GM12865 (cell line): ENCODE data around the gene XRCC1.
"Not testable (repeated sequence)": the region's sequence is repeated elsewhere in the genome, so short reads cannot be mapped to it uniquely, and the experiment has no call there.

ENCODE experiments used
- DNase-seq: peaks from one replicate; pipeline ENCODE4 v3.0.0; 2010; ENCODE audit warnings: low read depth
- H3K4me3 ChIP-seq: 2 replicates; pipeline ENCODE4 v1.5.1; 2011; ENCODE audit warnings: mild to moderate bottlenecking, low read depth, low read length, control low read depth
- TF ChIP-seq, protein P1 (sequence below): IDR thresholded peaks from 2 replicates; pipeline ENCODE4 v1.5.1; 2011; ENCODE audit warnings: low read length, control low read depth, low read depth, inconsistent platforms; ENCODE audit not compliant: insufficient read depth; ENCODE audit errors: missing control alignments

The XRCC1 gene

DNA sequence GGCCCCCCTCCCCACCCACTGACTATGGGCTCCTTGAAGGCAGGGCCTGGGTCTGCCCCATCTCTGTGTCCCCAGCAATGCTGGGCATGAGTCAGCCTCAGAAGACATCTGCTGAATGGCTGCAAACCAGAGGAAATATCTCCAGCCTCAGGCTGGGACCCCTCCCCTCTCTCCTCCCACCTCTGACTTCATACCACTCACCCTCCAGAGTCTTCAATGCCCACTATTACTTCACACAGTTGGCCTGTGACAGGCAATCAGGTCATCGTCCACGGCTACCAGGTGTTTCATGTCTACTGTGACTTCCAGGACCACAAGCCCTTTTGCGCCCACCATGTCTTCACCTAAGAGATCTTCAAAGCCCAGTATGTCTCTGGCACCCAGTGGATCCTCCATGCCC is 36.5 kb upstream of the XRCC1 start, which contains the start of gene SRRM5:
Gene SRRM5, plus strand, starts transcription at position 301 of the 400 bp plus-strand sequence. Its CDS starts 34 bp downstream, at position 335.
- H3K4me3 ChIP-seq: no peak within 1 kb of the TSS
- TF ChIP-seq, protein P1, sequence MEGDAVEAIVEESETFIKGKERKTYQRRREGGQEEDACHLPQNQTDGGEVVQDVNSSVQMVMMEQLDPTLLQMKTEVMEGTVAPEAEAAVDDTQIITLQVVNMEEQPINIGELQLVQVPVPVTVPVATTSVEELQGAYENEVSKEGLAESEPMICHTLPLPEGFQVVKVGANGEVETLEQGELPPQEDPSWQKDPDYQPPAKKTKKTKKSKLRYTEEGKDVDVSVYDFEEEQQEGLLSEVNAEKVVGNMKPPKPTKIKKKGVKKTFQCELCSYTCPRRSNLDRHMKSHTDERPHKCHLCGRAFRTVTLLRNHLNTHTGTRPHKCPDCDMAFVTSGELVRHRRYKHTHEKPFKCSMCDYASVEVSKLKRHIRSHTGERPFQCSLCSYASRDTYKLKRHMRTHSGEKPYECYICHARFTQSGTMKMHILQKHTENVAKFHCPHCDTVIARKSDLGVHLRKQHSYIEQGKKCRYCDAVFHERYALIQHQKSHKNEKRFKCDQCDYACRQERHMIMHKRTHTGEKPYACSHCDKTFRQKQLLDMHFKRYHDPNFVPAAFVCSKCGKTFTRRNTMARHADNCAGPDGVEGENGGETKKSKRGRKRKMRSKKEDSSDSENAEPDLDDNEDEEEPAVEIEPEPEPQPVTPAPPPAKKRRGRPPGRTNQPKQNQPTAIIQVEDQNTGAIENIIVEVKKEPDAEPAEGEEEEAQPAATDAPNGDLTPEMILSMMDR: no peak
- DNase-seq: no peak

DNA sequence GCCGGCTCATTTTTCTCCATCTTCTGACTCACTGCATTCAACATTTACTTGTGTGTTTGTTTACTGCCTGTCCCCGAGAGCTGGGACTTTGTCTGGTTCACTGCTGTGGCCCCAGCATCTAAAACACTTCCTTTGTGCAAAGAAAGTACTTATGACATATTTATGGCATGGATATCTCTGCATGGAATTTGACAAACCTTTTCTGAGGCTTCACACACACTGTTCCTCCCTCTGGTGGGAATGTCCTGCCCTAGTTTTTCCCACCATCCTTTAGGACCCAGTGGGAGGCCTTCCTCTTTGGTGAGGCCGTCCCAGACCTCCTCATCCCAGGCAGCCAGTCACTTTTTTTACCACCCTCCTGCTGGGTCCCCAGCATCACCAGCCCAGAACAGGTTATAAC is 35.2 kb upstream of the XRCC1 start:
- TF ChIP-seq, protein P1: no peak
- no peak for DNase-seq
- H3K4me3 ChIP-seq: no peak overlapping the region

DNA sequence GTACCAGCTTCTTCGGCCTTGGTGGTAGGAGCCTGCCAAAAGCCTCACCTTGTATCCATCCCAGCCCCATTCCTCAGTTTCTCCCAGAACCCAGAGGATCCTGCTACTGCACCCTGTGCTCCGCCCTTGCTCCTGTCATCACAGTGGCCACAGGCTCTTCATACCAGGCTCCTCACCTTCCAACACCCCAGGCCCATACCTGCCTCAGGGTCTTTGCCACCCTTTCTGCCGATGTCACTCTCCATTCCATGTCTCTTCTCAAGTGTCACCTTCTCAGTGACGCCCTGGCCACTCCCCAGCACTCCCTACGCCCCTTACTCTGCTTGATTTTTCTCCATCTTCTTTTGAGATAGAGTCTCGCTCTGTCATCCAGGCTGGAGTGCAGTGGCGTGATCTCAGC is 34.5 kb upstream of the XRCC1 start:
- TF ChIP-seq, protein P1: no peak
- H3K4me3 ChIP-seq: no peak overlapping the region
- no peak for DNase-seq

DNA sequence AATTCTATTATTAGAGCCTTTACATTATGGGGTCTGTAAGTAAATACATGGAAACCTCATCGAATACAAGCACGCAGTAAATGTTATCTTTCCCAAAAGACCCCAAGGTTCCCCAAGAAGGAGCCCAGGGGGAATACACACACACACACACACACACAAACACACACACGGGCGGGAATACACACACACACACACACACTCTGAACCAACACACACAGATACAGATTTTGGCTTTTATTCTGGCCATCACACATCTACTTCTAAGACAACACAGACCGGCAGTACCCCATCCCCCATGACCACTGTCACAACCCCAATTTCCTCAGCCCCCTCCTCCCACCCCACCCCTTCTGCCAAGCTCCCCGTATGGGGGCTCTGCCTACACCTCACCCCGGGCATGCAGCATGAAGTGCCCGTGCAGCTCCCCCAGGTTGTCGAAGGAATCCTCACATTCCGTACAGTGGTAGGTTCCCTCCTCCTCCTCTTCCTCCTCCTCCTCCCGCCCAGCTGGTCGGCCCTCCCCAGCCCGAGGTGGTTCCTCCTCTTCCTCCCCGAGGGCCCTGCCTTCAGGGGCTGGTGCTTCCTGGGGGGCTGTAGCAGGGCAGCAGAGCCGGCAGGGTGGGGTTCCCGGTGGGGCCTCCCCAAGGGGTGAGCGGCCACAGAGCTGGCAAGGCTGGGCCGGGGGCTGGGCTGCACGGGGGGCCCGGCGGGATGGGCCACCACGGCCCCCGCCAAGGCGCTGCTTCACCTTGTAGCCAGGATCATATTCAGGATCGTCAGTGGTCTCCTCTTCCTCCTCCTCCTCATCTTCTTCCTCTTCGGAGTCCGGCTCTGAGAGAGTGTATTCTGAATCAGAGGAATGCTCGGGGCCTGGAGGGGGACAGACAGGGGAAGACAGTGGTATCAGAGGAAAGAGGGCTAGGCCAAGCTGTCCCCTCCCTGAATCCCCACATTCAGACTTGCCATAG is 32.2 kb upstream of the XRCC1 start:
- H3K4me3 ChIP-seq: no peak overlapping the region
- DNase-seq: no peak
- TF ChIP-seq, protein P1: no peak

DNA sequence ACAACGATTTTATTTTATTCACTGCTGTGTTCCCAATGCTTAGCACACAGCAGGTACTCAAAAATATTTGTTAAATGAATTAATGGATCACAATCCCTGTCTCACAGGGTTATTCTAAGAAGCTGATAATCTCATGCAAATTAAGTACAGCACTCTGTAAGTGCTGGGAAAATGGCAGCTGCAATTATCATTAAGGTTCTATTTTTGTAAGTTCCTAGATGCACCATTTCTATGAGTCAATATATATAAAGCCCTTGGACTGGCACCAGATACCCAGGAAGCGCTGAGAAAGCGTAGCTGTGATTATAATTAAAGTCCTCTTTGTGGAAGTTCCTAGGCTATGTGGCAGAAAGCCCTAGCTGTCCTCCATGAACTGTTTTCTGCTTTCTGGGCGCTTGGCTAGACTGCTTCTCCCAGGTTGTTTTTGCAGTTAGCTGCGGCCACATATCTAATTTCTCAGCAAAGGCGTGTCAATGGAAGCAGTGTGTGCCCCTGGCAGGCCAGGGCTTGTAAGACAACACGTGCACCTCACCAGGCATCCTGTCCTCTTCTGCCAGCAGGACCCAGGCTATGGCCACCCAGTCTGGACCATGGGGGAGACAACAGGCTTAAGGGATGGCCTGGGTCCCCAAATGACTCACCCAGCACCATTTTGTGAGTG is 31.4 kb upstream of the XRCC1 start:
- DNase-seq: no peak
- TF ChIP-seq, protein P1: no peak
- no peak overlapping the region for H3K4me3 ChIP-seq

DNA sequence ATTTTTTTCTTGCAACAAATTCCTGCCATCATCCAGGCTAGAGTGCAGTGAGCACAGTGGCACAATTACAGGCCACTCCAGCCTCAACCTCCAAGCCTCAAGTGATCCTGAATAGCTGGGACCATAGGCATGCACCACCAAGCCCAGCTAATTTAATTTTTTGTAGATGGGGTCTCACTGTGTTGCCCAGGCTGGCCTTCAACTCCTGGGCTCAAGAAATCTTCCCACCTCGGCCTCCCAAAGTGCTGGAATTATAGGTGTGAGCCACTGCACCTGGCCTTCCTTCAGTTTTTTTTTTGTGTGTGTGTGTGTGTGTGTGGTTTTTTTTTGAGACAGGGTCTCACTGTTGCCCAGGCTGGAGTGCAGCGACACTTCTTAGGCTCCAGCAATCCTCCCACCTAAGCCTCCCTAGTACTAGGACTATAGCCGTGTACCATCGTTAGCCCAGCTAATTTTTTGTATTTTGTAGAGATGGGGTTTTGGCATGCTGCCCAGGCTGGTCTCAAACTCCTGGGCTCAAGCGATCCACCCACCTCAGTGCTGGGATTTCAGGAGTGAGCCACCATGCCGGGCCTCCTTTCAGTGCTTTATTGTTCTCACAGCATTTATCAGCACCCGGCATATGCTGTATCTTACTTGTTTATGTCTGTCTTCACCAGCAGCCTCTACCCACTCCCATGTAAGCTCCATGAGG is 30.7 kb upstream of the XRCC1 start:
- TF ChIP-seq, protein P1: no peak
- H3K4me3 ChIP-seq: no peak overlapping the region
- no peak for DNase-seq

DNA sequence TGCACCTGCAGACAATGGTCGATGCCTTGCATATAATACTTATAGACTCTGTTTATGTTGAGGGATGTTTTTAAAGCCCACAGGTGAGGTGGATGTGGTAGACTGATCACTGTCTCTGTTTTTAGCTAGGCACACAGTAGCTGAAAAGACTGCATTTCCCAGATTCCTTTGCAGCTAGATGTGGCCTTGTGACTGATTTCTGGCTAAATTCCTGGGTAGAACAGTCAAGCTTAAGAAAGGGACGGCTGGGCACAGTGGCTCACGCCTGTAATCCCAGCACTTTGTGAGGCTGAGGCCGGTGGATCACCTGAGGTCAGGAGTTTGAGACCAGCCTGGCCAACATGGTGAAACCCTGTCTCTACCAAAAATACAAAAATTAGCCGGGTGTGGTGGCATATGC is 25.0 kb upstream of the XRCC1 start:
- DNase-seq, H3K4me3 ChIP-seq: not testable (repeated sequence)
